CD14-positive monocyte (primary cell): ENCODE results near the gene SORBS2. TPM values are rescaled to one million over a fixed set of nuclear protein-coding genes. Genes with fewer than 3 reads are reported as not detected.

ENCODE experiments used
- DNase-seq, 3 donors: peaks; one replicate each; pipeline ENCODE4 v3.0.0-alpha.2; 2011 to 2022
- H2AFZ ChIP-seq: 2 replicates; pipeline ENCODE4 v1.6.0; 2012; ENCODE audit warnings: mild to moderate bottlenecking, low read depth, low read length, inconsistent platforms; ENCODE audit not compliant: insufficient read depth, poor library complexity, severe bottlenecking
- H3K27ac ChIP-seq, 2 donors: 1 replicate in 1 of 2; 2 replicates in 1 of 2; pipeline ENCODE4 v1.5.1; 2012 to 2013; ENCODE audit warnings: low read length in 2 of 2, control low read depth in 1 of 2, inconsistent platforms in 1 of 2, low read depth in 1 of 2, mild to moderate bottlenecking in 1 of 2
- H3K27me3 ChIP-seq, 2 donors: one replicate each; pipeline versions ENCODE4 v1.6.0 to v1.6.1; 2011 to 2013; ENCODE audit warnings: low read length in 2 of 2; ENCODE audit not compliant: control insufficient read depth in 2 of 2, insufficient read depth in 2 of 2
- H3K36me3 ChIP-seq, 2 donors: replicated peaks in 1 of 2; 1 replicate in 1 of 2; 2 replicates in 1 of 2; pipeline versions ENCODE4 v1.5.1 to v1.6.1; 2012 to 2013; ENCODE audit warnings: low read length in 2 of 2, control low read depth in 1 of 2, inconsistent platforms in 1 of 2, mild to moderate bottlenecking in 1 of 2; ENCODE audit not compliant: insufficient read depth in 2 of 2, control insufficient read depth in 1 of 2
- H3K4me1 ChIP-seq, 2 donors: 1 replicate in 1 of 2; 2 replicates in 1 of 2; pipeline versions ENCODE4 v1.5.1 to v1.6.1; 2012 to 2013; ENCODE audit warnings: low read length in 2 of 2, control low read depth in 1 of 2, inconsistent platforms in 1 of 2, mild to moderate bottlenecking in 1 of 2, moderate library complexity in 1 of 2; ENCODE audit not compliant: insufficient read depth in 2 of 2, control insufficient read depth in 1 of 2
- H3K4me2 ChIP-seq: replicated peaks from 2 replicates; pipeline ENCODE3; 2012; ENCODE audit warnings: low read length, moderate library complexity, mild to moderate bottlenecking; ENCODE audit not compliant: poor library complexity, severe bottlenecking; ENCODE audit errors: extremely low read depth
- H3K4me3 ChIP-seq, 3 experiments: fragments of 200-600 bp in 1 of 3; sonication (generic) in 1 of 3; replicated peaks in 1 of 3; 1 replicate in 2 of 3; 2 replicates in 1 of 3; pipeline ENCODE4 v1.5.1; 2011 to 2013; ENCODE audit warnings: low read length in 3 of 3, mild to moderate bottlenecking in 3 of 3, control low read depth in 2 of 3, low read depth in 2 of 3, inconsistent platforms in 1 of 3, moderate library complexity in 1 of 3
- H3K79me2 ChIP-seq: 2 replicates; pipeline ENCODE4 v1.6.0; 2012; ENCODE audit warnings: mild to moderate bottlenecking, control low read depth, inconsistent platforms, low read length, moderate library complexity; ENCODE audit not compliant: insufficient read depth
- H3K9ac ChIP-seq: 2 replicates; pipeline ENCODE4 v1.6.0; 2017; ENCODE audit warnings: low read length, mild to moderate bottlenecking; ENCODE audit not compliant: insufficient read depth, poor library complexity, severe bottlenecking
- H3K9me3 ChIP-seq, 2 donors: replicated peaks in 1 of 2; 1 replicate in 1 of 2; 2 replicates in 1 of 2; pipeline versions ENCODE4 v1.5.1 to v1.6.1; 2012 to 2013; ENCODE audit warnings: low read length in 2 of 2, control low read depth in 1 of 2; ENCODE audit not compliant: control insufficient read depth in 1 of 2, insufficient read depth in 1 of 2
- H4K20me1 ChIP-seq: 2 replicates; pipeline ENCODE4 v1.6.0; 2012; ENCODE audit warnings: mild to moderate bottlenecking, low read length, control low read depth, moderate library complexity; ENCODE audit not compliant: insufficient read depth
- H3K27ac Mint-ChIP-seq, 7 donors: one replicate each; pipeline ENCODE4 v1.8.0; 2020; ENCODE audit warnings: mild to moderate bottlenecking in 7 of 7, mixed read lengths in 7 of 7, moderate library complexity in 6 of 7, inconsistent platforms in 2 of 7
- H3K27me3 Mint-ChIP-seq, 3 donors: one replicate each; pipeline ENCODE4 v1.8.0; 2021 to 2022; ENCODE audit warnings: low read depth in 3 of 3, mild to moderate bottlenecking in 3 of 3, mixed read lengths in 3 of 3, moderate library complexity in 3 of 3, inconsistent platforms in 1 of 3
- H3K36me3 Mint-ChIP-seq, 2 donors: one replicate each; pipeline ENCODE4 v1.8.0; 2020; ENCODE audit warnings: mixed read lengths in 2 of 2, inconsistent platforms in 1 of 2, mild to moderate bottlenecking in 1 of 2
- H3K4me1 Mint-ChIP-seq: one replicate; pipeline ENCODE4 v1.8.0; 2020; ENCODE audit warnings: mild to moderate bottlenecking, mixed read lengths
- H3K4me3 Mint-ChIP-seq, 2 donors: one replicate each; pipeline ENCODE4 v1.8.0; 2020; ENCODE audit warnings: mild to moderate bottlenecking in 2 of 2, mixed read lengths in 2 of 2, moderate library complexity in 1 of 2
- H3K9me3 Mint-ChIP-seq, 7 donors: one replicate each; pipeline ENCODE4 v1.8.0; 2020 to 2022; ENCODE audit warnings: mixed read lengths in 7 of 7, mild to moderate bottlenecking in 6 of 7, moderate library complexity in 6 of 7, inconsistent platforms in 2 of 7
- CTCF ChIP-seq: fragments of 200-600 bp; IDR thresholded peaks from one replicate; pipeline ENCODE4 v1.8.0; 2022; ENCODE audit warnings: antibody characterized with exemption, mild to moderate bottlenecking
- WGBS: methylation state at CpG from one replicate; pipeline ENCODE4 v1.1.5; 2013; ENCODE audit warnings: missing lambda C conversion rate; ENCODE audit not compliant: insufficient coverage; 5-methylcytosine and 5-hydroxymethylcytosine counted together
- intact Hi-C, 2 donors: fragments of 100-400 bp; cut with micrococcal nuclease; formaldehyde crosslinking; loops; one replicate each; pipeline versions ENCODE4 v1.15.0 to v1.15.1; 2023
- polyA plus RNA-seq, 3 donors: library from polyadenylated mRNA; depleted of rRNA in 1 of 3; unstranded in 2 of 3; stranded (reverse) in 1 of 3; fragments of 300-500 nt in 2 of 3; fragments of >200 nt in 1 of 3; fragmentation: Illumina TruSeq in 2 of 3; gene quantifications; 1 replicate in 2 of 3; 2 replicates in 1 of 3; pipeline ENCODE4 v1.2.3, GENCODE V29; 2012 to 2021

SORBS2 gene
- polyA plus RNA-seq, 3 donors: not detected

GRCh38 chr4:185774131-185774653, 37.8 kb downstream of the SORBS2 start:
- H3K27ac ChIP-seq: no peak overlapping the region
- intact Hi-C loops: no loop called here
- H3K9ac ChIP-seq: no peak overlapping the region
- no peaks in the 10 kb centered on the region for H3K4me1 ChIP-seq
- Mint-ChIP-seq H3K9me3 (peaks cover 0 to 12% (median 0%) of the 10 kb centered on the region in 7 donors), H3K4me3 (no peak overlapping the region), H3K27me3 (peaks cover 1 to 26% (median 2%) of the 10 kb centered on the region in 3 donors), H3K27ac (no peak overlapping the region), H3K4me1 (peaks cover 4% of the 10 kb centered on the region), H3K36me3 (no peaks in the 10 kb centered on the region)
- H2AFZ ChIP-seq: no peak overlapping the region
- no peak for DNase-seq
- H3K9me3 ChIP-seq: no peaks in the 10 kb centered on the region
- no peak overlapping the region for H3K4me2 ChIP-seq
- WGBS: 76% methylated on average over 5 of the region's 8 CpGs
- H3K36me3 ChIP-seq: no peaks in the 10 kb centered on the region
- no peak overlapping the region for H3K4me3 ChIP-seq
- no peaks in the 10 kb centered on the region for H3K79me2 ChIP-seq
- TF ChIP-seq CTCF: no peak
- peaks cover 8 to 14% of the 10 kb centered on the region in 2 donors for H3K27me3 ChIP-seq
- no peaks in the 10 kb centered on the region for H4K20me1 ChIP-seq

GRCh38 chr4:185773419-185773818, 38.6 kb downstream of the SORBS2 start:
- Histone ChIP-seq H3K9me3 (no peaks in the 10 kb centered on the region), H3K9ac (no peak overlapping the region), H2AFZ (no peak overlapping the region), H3K36me3 (no peaks in the 10 kb centered on the region), H3K4me3 (no peak overlapping the region), H3K27ac (no peak overlapping the region), H3K79me2 (no peaks in the 10 kb centered on the region), H4K20me1 (no peaks in the 10 kb centered on the region), H3K27me3 (peaks cover 8 to 14% of the 10 kb centered on the region in 2 donors), H3K4me1 (no peaks in the 10 kb centered on the region), H3K4me2 (no peak overlapping the region)
- Mint-ChIP-seq H3K9me3 (peaks cover 0 to 12% (median 2%) of the 10 kb centered on the region in 7 donors), H3K27ac (peak overlapping the region in 1 of 7 donors; percentile 8), H3K4me1 (peaks cover 4% of the 10 kb centered on the region), H3K36me3 (no peaks in the 10 kb centered on the region), H3K4me3 (no peak overlapping the region), H3K27me3 (peaks cover 1 to 26% (median 2%) of the 10 kb centered on the region in 3 donors)
- 78% methylated on average over 5 of the region's 11 CpGs for WGBS
- intact Hi-C loops: no loop called here
- no peak for DNase-seq
- no peak for TF ChIP-seq CTCF
